HFF-Myc (cell line): ENCODE results near the gene YY1AP1.
"Not testable (repeated sequence)": the region's sequence is repeated elsewhere in the genome, so short reads cannot be mapped to it uniquely, and the experiment has no call there.

Experiments used
- DNase-seq: peaks from one replicate; pipeline ENCODE4 v3.0.0-alpha.2; 2011; ENCODE audit warnings: low read depth; ENCODE audit errors: extremely low read depth
- H3K4me3 ChIP-seq: replicated peaks from 2 replicates; pipeline ENCODE4 v1.5.1; 2011; ENCODE audit warnings: low read depth, mild to moderate bottlenecking, control low read depth, low read length
- CTCF ChIP-seq: IDR thresholded peaks from 2 replicates; pipeline ENCODE4 v1.5.1; 2012; ENCODE audit warnings: mild to moderate bottlenecking, low read depth, low read length, control low read depth; ENCODE audit errors: missing control alignments

YY1AP1 gene

GRCh38 chr1:155640367-155640766, 48.2 kb downstream of the YY1AP1 start:
- DNase-seq, result no peak
- no peak for TF ChIP-seq CTCF
- H3K4me3 ChIP-seq, result no peak overlapping the region

- no peak overlapping the region for H3K4me3 ChIP-seq
- TF ChIP-seq CTCF, result no peak
- no peak for DNase-seq
Measured at GRCh38 chr1:155636397-155637153, 52.0 kb downstream of the YY1AP1 start.

- DNase-seq, H3K4me3 ChIP-seq: not testable (repeated sequence)
Measured at GRCh38 chr1:155626428-155626827, 62.1 kb downstream of the YY1AP1 start.

GRCh38 chr1:155623357-155623756, 65.2 kb downstream of the YY1AP1 start:
- H3K4me3 ChIP-seq, result no peak overlapping the region
- no peak for TF ChIP-seq CTCF
- no peak for DNase-seq

GRCh38 chr1:155622191-155622590, 66.4 kb downstream of the YY1AP1 start:
- no peak for TF ChIP-seq CTCF
- no peak overlapping the region for H3K4me3 ChIP-seq
- no peak for DNase-seq

- H3K4me3 ChIP-seq, DNase-seq: not testable (repeated sequence)
Measured at GRCh38 chr1:155613226-155613625, 75.3 kb downstream of the YY1AP1 start.

- H3K4me3 ChIP-seq, result peak overlapping the region; percentile 58
- DNase-seq, result not testable (repeated sequence)
Measured at GRCh38 chr1:155610257-155610647, 78.3 kb downstream of the YY1AP1 start.

GRCh38 chr1:155609515-155610256, 78.9 kb downstream of the YY1AP1 start, which contains the start of gene MSTO1:
Gene MSTO1, plus strand, starts transcription at chr1:155610218. Its CDS starts 31 bp downstream, at chr1:155610249.
- H3K4me3 ChIP-seq, result peak within 1 kb of the TSS; percentile 58
- DNase-seq, result peak; percentile 96
- no peak for TF ChIP-seq CTCF
